Activated CD8-positive, alpha-beta memory T cell treated with anti-CD3 and anti-CD28 coated beads for 24 hours (primary cell): ENCODE data around the gene NEGR1.

ENCODE experiments used
- DNase-seq: peaks from one replicate; pipeline ENCODE4 v3.0.0-alpha.2; 2020

The NEGR1 gene

DNA sequence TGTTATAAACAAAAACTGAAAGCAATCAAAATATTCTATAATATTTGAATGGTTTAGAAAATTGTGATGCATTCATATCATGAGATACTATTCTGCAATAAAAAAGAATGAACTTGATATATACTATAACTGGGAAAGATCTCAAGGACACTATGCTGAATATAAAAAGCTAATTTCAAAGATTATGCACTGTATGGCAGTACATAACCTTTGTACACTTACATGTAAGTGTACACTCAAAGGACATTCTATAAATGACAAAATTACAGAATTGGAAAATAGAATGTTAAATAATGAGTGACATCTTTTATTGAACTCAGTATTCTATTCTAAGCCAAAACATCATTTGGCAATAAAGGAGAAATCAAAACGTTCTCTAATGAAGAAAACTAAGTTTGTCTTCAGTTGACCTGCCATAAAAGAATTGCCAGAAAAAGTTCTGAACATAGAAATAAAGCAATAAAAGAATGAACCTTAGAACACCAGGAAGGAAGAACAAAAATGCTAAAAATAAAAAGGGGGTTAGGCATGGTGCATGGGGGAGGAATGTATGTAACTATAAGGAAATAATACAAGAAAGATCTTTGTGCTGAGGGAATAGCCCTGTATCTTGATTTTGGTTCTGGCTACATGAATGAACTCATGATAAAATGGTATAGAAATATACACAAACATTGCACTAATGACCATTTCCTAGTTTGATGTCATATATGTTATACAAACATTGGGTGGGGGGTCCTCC, 519.7 kb downstream of the NEGR1 start:
- DNase-seq = no peak

DNA sequence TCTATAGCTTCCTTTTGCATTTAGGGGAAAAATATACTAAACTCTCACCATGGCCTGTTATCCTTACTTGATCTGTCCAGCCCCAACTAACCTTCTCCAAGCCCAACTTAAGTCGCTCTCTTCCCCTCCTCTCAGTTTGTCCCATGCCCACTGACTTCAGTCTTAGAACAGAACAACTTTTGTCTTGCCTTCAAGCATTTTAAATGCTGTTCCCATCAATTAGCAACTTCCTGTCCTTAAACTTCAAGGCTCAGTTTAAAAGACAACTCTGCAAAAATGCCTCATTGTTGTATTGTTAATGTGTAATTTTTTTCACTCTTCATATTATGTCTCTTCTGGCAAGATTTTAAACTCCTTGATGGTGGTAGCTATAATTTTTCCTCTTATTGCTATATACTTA, 526.9 kb downstream of the NEGR1 start:
- no peak for DNase-seq

DNA sequence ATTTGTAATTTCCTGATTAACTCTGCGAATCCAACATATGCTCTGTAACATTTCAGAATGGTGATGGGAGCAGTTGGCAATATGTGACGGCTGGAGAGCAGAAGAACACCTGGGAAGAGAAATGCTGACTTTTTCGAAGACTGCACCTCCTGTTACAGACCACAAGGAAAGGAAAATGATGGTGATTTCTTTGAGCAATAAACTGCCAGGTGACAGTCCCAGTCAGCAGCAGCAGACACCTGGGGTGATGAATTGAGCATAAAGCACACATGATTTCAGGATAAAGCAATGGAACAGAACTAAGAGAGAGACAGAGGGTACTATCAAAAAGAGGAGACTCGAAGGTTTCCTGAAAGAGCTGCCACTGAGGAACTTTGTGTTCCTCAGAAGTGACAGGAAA, 528.6 kb downstream of the NEGR1 start:
- no peak for DNase-seq

DNA sequence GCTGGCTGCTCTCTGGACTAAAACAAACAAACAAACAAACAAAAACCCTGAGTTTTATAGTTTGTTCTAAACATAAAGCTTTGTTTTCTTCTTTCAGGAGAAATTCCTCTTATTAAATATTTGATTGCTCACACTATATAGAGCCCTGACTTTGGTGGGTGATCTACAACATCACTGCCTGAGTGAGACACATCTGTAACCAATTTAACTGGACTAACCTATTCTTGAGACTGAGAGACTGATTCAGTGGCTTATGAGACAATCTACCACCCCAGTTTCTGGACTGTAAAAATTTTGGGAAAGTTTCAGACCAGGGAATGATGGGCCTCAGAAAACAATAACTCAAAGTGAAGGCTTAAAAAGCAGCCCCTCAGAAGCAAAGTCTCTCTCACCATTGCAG, 537.0 kb downstream of the NEGR1 start:
- DNase-seq = no peak

DNA sequence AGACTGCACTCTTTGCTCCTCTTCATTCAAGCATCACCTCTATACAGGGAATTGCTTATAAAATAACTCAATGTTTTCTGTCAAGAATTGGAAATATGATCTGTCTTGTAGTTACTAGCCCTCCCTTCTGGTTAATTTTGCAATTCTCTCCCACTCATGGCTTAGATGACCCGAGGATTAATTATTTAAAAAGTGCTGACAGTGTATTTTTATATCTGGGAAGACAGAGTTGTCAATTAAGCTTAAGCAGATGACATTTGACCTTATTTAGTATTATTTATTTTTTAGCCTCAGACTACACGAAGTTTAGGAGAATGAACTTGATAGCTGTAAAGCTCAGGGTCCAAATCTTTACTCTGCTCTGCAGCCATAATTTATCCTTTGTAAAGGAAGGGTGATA, 538.5 kb downstream of the NEGR1 start:
- no peak for DNase-seq

DNA sequence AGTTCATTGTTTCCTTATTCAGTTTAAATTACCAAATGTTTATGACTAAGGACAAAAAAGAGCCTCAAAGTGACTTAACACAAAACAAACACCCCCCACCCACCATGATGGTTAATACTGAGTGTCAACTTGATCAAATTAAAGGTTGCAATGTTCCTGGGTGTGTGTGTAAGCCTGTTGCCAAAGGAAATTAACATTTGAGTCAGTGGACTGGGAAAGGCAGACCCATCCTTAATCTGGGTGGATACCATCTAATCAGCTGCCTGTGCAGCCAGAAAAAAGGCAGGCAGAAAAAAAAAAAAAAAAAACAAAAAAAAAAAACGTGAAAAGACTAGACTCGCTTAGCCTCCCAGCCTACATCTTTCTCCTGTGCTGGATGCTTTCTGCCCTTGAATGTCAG, 543.4 kb downstream of the NEGR1 start:
- DNase-seq = no peak

DNA sequence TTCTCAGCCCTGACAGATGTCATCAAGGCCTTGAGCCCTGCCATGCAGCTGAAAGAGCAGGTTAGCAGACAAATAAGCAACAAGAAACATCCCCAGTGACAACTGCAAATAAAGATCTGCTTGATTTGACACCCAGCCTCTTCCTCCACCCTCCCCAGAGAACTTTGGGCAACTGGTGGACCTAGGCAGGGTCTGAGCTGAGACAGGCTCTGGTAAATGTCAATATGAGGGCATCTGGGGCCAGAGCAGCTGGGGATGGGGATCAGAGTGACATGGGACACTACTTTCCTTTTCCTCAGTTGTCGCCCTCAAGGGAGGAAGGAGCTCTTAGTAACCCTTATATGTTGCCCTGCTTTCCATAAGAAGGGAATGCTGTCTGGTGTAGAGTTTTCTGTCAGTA, 544.1 kb downstream of the NEGR1 start:
- DNase-seq = no peak

DNA sequence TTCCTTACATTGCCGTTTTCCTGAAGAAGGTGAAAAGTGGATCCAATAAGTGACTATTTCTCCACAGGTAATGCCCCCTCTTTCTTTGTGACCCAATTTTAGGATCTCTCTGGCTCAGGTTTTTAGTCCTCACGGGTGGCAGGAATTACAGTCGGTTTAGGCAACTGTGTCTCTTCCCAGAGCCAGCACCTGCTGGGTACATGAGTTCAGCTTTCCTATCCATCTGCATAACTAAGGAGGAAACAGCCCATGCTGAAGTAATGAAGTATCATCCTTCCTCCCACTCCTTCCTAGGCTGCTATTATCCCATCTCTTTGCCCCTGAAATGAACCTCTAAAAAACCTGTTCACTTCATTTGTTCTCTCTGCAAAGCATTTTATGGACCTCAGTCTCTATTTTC, 544.6 kb downstream of the NEGR1 start:
- DNase-seq = no peak

DNA sequence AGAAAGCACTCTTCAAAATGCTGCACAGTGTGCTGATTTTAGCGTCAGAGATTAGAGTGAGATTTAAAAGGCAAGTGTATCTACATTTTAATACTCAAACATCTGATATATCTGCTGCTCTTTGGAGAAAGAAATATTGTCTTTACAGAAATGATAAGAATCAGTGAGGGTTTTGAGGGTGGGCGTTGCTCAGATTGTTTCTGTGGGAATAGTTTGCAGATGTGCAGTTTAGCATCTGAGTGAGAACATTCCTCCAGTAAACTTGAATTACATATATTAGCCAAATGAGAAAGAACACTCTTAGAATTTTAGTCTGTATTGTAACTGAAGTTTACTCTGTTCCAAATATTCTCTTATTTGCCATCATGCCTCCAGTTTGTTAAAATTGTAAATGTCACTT, 549.2 kb downstream of the NEGR1 start:
- DNase-seq = no peak

DNA sequence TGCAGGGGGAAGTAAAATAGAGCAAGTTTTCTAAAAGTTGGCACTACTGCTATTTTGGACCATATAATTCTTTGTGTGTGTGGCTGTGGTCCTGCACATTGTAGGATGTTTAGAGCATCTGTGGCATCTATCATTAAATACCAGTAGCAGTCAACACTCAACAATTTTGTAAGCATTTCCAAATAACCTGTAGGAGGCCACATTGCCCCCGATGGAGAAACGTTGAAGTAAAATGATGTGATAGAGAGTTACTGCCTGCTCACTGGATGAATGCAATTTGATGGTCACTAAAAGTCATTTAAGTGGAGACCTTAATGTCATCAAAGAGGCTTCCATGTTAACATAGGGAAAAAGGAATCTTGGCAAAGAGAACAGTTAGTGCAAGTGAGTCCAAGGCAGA, 560.8 kb downstream of the NEGR1 start:
- no peak for DNase-seq

DNA sequence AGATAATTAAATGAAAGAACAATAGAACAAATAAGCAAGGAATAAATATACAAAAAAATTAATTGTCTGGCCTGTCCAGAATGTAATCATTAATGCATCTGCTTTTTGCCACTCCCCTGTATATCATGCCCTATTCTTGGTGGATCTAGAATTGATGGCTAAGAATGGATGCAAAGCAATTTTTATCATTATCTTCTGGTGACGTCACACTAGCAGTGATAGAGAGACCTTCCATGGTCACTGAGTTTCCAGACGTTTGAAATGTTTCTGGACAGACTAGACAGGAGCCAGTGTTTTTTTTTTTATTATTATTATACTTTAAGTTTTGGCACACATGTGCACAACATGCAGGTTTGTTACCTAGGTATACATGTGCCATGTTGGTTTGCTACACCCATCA, 563.0 kb downstream of the NEGR1 start:
- DNase-seq = no peak

DNA sequence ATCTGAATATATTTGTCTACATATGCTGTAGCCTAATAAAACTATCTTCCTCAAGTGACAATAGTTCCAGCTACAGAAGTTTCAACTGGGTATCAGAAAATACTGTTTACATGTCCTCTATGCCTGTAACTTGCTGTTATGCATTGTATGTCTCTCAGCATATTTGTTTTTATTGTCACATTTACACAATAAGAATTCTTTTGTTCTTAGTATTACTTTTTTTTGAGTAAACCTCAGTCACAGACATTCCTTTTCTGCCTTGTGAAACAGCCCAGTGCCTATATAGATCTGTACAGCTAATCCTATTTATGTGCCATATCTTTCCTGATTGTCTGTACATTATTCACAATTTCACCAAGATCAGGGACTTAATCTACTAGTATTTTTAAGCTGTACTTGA, 565.2 kb downstream of the NEGR1 start:
- no peak for DNase-seq

DNA sequence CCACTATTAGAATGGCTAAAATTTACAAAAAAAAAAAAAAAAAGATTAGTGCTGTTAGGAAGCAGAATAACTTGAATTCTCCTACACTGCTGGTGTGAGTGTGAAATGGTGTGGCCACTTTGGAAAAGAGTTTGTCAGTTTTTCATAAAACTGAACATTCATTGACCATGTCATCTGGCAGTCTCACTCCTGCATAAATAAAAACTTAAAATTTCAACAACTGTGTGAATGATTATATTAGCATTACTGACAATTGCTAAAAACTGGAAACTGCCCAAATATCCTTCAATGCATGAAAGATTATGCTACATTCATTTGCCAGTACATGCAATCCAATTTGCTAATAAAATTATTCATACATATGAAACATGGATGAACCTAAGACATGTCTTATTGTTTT, 570.9 kb downstream of the NEGR1 start:
- DNase-seq = no peak

DNA sequence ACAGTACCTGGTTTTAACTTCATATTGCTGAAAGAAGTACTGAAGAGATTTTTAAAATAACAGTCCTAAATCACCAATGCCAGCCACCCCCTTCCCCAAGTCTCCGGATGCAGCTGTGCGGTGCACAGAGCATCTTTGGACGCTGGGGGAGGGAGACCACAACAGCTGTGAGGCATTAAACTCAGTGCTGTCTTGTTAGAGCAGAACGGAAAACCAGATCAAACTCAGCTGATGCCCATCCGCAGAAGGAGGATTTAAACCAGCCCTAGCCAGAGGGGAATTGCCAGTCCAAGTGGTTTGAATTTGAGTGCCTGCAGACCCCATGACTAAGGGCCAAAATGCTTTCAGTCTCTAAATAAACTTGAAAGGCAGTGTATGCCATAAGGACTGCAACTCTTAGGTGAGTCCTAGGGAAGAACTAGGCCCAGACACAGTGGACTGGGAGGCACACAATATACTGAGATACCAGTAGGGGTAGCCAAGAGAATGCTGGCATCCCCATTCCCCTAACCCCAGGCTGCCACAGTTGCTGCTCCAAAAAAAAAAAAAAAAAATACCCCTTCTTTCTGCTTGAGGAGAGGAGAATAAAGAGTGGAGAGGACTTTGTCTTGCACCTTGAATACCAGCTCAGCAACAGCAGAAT, 576.2 kb downstream of the NEGR1 start:
- DNase-seq = no peak

DNA sequence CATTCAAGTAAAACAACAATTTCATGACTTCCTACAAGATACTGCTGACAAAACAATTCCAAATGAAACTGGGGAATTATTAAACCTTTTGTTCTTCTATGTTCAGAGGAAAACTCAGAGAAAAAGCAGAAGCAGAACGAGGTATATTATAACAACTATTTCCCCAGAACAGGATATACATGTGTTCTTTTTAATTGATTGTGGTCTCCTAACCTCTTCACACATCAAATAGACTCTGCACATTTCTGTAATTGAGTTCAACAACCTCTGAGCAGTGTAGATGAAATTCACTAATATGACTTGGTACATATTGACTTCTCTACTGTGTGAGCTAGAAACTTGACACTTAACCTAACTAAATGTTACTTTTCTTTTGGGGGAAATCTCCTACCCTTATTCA, 584.2 kb downstream of the NEGR1 start:
- no peak for DNase-seq

DNA sequence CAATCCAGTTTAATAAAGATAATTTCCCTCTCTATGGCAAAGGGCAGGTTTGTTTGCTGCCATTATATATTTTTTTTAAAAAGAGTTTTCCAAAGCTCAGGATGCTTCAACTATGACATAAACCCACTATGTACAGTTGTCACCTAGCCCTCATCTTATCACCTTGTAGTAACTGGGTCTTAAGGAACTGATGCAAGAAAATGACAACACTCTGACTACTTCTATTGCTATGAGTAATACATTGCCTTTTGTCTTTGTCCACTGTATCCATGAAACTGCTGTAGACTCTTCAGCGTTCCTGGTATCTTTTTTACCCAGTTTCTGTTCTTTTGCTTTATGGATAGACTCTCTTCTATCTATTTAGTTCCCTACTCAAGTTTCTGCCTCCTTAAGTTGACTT, 586.5 kb downstream of the NEGR1 start:
- DNase-seq = no peak

DNA sequence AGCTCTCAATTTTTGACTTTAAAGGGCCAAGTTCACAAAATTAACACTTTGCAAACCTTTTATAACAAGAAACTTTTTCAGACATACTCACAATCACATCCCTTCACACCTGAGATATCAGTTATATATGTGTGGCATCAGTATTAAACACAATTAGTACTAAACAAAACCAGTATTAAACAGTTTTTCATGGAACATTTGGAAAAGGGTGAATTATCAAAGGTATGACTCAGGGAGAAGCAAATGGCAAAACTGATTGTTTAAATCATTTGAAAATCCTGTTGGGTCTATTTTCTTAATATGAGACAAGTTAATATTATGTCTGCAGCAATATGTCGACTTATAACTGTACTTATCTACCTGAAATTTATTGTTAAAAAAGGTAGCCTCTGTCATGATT, 587.3 kb downstream of the NEGR1 start:
- DNase-seq = no peak

DNA sequence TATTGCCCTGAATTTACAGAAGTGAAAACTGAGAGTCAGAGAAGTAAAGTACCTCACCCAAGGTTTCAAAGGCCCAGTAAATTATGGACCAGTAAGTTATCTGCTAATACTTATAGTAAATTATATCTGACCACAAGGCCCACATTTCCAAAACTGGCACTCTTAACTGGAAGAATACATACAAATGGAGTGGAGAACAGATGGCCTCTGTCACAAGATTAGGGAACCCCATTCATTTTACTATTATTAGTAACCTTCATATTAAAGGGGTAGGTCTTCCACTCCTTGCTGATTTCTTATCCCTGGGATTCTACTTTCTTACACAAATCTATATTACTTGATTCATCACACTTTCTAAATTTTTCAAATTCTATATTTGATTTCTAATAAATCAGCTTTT, 588.8 kb downstream of the NEGR1 start:
- DNase-seq = no peak

DNA sequence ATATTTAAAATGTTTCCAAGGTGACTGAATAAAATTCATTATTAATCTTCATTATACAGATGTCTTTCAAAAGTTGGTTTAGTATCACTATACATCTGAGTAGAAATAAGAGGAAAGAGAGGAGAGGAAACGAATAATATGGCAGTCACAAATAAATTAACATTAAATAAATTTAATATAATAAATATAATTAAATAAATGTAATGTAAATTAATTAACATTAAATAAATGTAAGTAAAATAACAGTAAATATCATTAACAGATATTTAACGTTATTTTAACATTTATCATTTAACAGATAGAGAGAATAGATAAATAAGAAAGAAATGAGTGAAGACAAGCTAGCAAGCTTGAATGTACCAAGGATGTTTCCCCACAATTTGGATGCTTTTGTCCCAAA, 592.7 kb downstream of the NEGR1 start:
- no peak for DNase-seq

DNA sequence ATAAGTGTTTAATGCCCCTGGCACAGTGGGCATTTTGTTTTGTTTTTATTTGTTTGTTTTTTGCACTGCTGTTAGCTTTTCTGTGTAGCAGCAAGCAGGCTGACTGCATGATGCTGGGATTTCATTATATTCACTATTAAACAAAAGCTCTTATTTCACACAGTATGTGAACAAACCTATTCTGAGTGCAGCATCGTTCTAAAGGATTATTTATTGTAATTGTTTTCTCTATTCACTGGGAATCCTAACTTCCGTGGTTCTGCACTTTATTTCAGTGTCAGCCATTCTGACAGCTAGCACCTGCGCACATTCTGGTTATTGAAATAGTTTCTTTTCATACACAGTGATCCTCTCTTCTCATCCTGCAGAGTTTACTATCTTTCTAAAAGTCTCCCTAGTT, 595.0 kb downstream of the NEGR1 start:
- DNase-seq = no peak

DNA sequence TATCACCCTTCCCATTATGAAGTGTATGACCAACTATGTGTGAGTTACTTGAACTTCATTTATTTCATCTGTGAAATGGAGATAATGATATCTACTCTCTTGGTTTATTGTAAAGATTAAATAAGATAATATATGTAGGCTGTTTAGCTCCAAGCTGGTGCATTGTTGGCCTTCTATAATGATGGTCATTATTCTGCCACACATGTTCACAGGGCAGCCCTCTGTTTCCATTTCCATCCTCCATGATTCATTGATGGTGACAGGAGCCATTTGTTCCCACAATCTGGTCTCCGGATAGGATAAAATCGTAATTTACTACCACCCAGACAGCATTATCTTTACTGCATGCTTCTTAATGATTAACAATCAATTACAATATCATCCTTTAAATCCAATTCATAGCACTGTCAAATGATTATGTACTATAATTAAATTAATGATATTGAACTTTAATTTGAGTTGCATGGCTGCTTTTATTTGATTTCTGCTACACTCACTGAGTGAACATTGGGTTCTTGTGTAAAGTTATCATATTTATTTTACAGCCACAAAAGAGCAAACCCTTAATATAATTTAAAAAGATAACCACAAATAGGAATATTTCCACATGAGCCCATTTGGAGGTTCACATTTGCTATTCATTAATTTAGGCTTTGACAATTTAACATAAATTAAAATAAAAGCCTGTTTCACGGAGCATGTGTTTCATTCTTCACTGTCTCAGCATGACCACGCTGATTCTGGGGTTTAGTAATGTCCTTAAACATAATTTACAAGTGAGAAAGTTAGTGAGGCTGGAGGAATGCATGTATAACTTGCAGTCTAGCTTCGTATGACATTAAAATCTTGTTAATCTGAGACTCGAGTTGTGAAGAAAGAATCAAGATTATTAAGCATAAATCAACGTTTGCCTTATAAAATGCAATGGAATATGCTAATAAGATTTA, 605.1 kb downstream of the NEGR1 start:
- no peak for DNase-seq

DNA sequence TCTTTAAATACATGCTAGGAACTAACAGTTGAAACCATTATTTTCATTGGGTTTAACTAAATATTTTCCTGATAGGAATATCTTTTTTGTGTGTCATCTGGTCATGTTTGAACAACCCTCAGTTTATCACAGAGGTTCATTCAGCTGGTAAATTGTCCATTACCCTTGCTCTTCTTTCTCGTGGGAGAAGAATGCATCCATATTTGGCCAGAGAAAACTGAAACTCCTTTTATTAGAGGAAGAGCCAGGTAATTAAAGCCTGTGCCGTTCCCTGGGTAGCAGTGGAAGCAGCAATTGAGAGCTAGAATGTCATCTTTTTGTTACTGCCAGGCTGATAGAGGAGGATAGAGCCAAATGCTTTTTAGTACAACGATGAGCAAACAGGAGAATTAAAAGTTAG, 614.3 kb downstream of the NEGR1 start:
- no peak for DNase-seq

DNA sequence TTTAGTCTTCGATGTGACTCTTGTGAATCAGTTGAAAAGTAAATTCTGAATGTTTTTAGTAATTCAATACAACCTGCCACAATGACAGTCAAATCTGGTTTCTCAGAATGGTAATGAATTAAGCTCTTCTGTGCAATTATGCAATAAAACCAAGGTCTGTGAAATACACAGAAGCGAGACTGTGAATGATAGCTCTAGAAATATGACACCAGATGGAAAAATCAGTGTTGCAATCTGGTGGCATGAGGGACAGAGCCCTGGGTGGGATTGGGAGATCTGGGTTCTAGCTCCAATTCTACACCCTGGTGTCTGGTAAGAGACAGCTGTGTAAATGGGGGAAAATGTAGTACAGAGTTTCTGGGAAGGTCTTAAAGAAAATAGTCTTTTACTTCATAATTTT, 615.1 kb downstream of the NEGR1 start:
- DNase-seq = no peak

DNA sequence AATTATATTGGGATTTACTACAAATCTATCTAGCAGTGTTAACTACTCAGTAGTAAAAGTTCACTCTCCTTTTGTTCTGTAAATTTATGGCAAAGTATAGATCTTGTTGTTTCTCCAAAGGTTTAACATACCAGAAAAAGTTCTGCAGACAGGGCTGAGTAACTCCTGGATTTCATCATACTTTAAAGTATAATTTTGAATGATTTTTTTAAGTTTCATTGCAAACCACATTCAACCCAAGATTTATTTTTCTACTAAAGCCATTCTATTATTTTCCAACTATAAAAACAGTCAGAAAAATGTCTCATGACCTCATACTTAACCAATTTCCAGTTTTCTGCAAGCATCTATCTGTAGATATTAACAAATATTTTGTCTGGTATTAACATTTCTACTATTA, 615.7 kb downstream of the NEGR1 start:
- no peak for DNase-seq
